T-helper 17 cell (primary cell): Measurements from ENCODE around the gene BMP8B. TPM values are rescaled to one million over a fixed set of nuclear protein-coding genes. Genes with fewer than 3 reads are reported as not detected.

Experiments
- ATAC-seq: fragments of 150-1000 bp; cut with Tn5 transposase; 2 replicates; pipeline ENCODE4 v1.10.0; 2021; ENCODE audit warnings: mild to moderate bottlenecking, moderate library complexity
- DNase-seq, 3 donors: peaks; one replicate each; pipeline versions ENCODE4 v3.0.0 to v3.0.0-alpha.2; 2020 to 2021
- H3K9me3 ChIP-seq: one replicate; pipeline ENCODE4 v1.7.0; 2013; ENCODE audit warnings: low read length, mild to moderate bottlenecking; ENCODE audit not compliant: control insufficient read depth, poor library complexity, severe bottlenecking
- H3K27ac Mint-ChIP-seq: one replicate; pipeline ENCODE4 v1.8.0; 2022; ENCODE audit warnings: mild to moderate bottlenecking, moderate library complexity, mixed read lengths
- H3K27me3 Mint-ChIP-seq: one replicate; pipeline ENCODE4 v1.8.0; 2022; ENCODE audit warnings: mixed read lengths
- H3K36me3 Mint-ChIP-seq: one replicate; pipeline ENCODE4 v1.8.0; 2022; ENCODE audit warnings: low read depth, mixed read lengths
- H3K4me1 Mint-ChIP-seq: one replicate; pipeline ENCODE4 v1.8.0; 2022; ENCODE audit warnings: mild to moderate bottlenecking, mixed read lengths
- H3K4me3 Mint-ChIP-seq: one replicate; pipeline ENCODE4 v1.8.0; 2022; ENCODE audit warnings: mild to moderate bottlenecking, moderate library complexity, mixed read lengths
- total RNA-seq, 4 donors: library from RNA in 2 of 4; stranded (reverse) in 2 of 4; gene quantifications; one replicate each; pipeline ENCODE4 v1.2.3 and lab custom pipeline; 2022 to 2026

The BMP8B gene
- total RNA-seq, 2 donors from 2014 or later, result 1.3 TPM; not detected in 1

DNA sequence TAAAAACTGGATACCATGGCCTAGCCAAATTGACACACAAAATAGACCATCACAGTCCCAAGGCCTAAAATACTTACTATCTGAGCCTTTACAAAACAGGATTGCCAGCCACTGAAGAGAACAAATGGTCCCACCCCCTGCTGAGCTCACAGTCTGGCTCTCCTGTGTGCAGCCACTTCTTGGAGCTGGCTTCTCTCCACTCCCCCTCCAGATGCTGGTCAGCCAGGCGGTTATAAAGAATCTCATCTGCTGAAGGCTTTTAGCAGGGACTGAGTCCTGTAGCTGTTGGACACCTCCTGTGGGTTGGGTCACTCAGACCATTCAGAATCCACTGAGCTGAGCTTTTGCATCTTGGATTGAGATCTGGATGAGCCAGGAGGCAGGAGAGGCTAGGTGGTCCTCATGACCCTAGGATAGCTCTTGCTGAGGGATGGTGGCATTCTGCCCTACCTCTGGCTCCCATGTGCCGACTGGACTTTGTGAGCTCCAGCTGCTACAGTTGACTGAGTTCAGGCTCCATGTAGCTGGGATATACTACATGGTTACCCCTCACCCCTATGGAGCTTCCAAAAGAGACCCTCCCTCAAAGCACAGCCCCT lies 33.7 kb downstream of the BMP8B start:
- Mint-ChIP-seq H3K4me3 (no peak overlapping the region), H3K27me3 (no peaks in the 10 kb centered on the region), H3K36me3 (peaks cover 10% of the 10 kb centered on the region), H3K4me1 (peaks cover 7% of the 10 kb centered on the region), H3K27ac (no peak overlapping the region)
- no peaks in the 10 kb centered on the region for H3K9me3 ChIP-seq
- DNase-seq (no peak), ATAC-seq (no peak)

DNA sequence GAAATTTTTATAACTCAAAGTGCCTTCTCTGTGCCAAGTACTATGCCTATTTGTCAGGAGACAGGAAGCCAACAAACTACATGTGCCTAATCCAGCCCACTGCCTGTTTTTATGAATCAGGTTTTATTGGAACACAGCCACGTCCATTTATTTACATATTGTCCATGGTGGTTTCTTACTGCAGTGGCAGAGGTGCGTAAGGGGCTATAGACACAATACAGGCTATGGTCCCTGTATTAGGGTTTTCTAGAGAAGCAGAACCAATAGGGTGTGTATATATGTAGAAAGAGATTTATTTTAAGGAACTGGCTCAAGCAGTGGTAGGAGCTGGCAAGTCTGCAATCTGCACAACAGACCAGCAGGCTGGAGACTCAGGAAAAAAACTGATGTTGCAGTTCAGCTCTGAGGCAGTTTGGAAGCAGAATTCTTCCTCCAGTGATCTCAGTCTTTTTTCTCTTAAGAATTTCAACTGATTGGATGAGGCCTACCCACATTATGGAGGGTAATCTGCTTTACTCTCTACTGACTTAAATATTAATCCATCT lies 34.6 kb downstream of the BMP8B start:
- peaks cover 7% of the 10 kb centered on the region for H3K4me1 Mint-ChIP-seq
- H3K9me3 ChIP-seq, result no peaks in the 10 kb centered on the region
- no peaks in the 10 kb centered on the region for H3K27me3 Mint-ChIP-seq
- H3K4me3 Mint-ChIP-seq, result no peak overlapping the region
- ATAC-seq, result no peak
- peak overlapping the region; percentile 66 for H3K27ac Mint-ChIP-seq
- DNase-seq, result no peak
- peaks cover 13% of the 10 kb centered on the region for H3K36me3 Mint-ChIP-seq

DNA sequence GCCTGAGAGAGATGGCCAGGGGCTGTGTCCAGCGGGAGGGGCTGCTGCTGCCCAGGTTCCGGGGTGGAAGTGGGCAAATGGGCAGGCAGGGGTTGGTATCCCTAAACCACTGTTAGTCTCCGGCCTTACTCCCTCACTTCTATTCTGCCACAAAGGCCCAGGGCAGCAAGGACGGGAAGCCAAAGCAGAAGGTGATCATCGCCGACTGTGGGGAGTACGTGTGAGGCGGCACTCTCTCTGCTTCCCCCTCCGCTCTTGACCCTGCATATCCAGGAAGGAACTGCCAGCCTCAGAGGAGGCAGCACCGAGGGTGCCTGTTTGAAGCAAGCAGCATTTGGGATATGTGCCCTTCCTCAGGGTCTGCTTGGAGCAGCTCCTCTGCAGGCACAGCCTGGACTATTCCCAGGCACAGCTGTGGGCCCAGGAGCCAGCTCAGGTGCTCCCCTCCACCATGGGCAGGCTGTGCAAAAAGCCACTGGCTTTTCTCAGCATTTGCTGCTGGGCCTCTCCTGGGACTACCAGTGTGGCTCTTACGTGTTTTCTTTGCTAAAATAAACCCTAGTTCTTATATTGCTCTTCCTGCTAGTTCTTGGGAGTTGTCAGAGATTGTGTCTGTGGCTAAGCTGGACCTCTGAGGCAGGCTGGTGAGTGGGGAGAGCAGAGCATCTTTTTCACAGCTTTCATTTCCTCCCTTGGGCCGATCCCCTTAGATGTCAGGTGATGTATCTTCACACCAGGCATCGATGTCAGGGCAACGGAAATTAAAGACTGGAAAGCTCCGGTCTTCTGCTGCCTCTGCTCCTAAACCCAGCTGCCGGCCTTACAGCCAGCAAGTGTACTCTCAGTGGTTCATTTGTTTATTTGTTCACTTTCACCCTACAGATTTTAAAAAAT lies 35.3 kb downstream of the BMP8B start:
- Mint-ChIP-seq H3K27me3 (no peaks in the 10 kb centered on the region), H3K36me3 (peaks cover 13% of the 10 kb centered on the region), H3K4me1 (peaks cover 7% of the 10 kb centered on the region), H3K4me3 (no peak overlapping the region), H3K27ac (peak overlapping the region; percentile 66)
- ATAC-seq, result no peak
- no peaks in the 10 kb centered on the region for H3K9me3 ChIP-seq
- DNase-seq, result no peak

DNA sequence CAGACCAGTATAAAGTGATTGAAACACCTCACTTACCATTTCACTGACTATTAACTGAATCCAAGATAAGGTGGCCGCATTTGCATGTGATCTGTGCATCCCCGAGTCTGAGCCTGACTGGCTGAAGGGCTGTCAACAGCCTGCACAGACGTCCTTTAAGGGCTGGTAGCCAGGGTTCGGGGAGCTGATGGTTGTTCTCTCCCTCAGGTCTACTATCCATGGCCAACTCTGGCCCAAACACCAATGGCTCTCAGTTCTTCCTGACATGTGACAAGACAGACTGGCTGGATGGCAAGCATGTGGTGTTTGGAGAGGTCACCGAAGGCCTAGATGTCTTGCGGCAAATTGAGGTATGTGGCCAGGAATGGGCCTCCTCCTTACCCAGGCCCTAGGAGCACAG lies 36.0 kb downstream of the BMP8B start:
- Mint-ChIP-seq H3K36me3 (peaks cover 15% of the 10 kb centered on the region), H3K27me3 (no peaks in the 10 kb centered on the region), H3K4me1 (peaks cover 7% of the 10 kb centered on the region), H3K4me3 (no peak overlapping the region), H3K27ac (no peak overlapping the region)
- no peak for ATAC-seq
- no peak for DNase-seq
- H3K9me3 ChIP-seq, result no peaks in the 10 kb centered on the region

DNA sequence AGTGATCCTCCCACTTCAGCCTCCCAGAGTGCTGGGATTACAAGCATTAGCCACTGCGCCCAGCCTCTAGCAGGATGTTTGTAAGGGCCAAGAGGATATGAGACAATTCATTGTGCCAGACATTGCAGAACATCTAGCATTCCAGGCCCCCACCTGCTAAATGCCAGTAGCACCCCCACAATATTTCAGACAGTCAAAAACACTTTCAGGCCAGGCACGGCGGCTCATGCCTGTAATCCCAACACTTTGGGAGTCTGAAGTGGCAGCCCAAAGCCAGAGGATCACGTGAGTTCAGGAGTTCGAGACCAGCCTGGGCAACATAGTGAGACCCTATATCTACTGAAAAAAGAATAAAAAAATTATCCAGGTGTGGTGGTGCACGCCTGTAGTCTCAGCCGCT lies 37.1 kb downstream of the BMP8B start:
- peaks cover 7% of the 10 kb centered on the region for H3K4me1 Mint-ChIP-seq
- no peak overlapping the region for H3K27ac Mint-ChIP-seq
- H3K4me3 Mint-ChIP-seq, result no peak overlapping the region
- no peaks in the 10 kb centered on the region for H3K9me3 ChIP-seq
- ATAC-seq (no peak), DNase-seq (no peak)
- no peaks in the 10 kb centered on the region for H3K27me3 Mint-ChIP-seq
- H3K36me3 Mint-ChIP-seq, result peaks cover 17% of the 10 kb centered on the region

DNA sequence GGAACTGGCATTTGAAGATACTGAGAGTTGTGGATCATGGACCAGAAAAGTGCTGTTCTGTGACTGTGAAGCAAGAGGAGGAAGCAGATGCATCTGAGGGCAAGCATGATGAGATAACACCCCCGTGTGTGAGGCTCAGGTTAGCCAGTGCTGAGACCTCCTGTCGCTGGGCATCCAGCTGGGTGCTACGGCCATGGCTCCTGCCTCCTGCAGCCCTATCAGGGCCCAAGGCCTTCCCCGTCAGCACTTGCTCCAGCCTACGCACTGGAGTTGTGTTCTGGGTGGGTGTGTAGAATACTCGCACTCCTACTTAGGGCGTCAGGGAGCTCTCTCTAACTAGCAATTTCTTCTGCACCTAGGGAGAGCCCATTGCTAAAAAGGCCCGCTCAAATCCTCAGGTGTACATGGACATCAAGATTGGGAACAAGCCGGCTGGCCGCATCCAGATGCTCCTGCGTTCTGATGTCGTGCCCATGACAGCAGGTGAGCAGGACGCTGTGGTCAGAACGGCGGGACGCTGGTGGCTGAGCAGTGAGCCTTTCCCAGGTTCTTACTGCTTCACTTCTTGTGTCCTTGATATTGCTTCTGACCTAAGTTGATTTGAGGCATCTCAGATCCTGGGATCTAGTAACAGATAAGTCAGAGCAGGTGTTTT lies 43.5 kb downstream of the BMP8B start:
- no peaks in the 10 kb centered on the region for H3K9me3 ChIP-seq
- no peak for DNase-seq
- Mint-ChIP-seq H3K4me3 (peak overlapping the region; percentile 41), H3K27me3 (no peaks in the 10 kb centered on the region), H3K36me3 (peaks cover 22% of the 10 kb centered on the region), H3K4me1 (peaks cover 16% of the 10 kb centered on the region), H3K27ac (no peak overlapping the region)
- no peak for ATAC-seq

DNA sequence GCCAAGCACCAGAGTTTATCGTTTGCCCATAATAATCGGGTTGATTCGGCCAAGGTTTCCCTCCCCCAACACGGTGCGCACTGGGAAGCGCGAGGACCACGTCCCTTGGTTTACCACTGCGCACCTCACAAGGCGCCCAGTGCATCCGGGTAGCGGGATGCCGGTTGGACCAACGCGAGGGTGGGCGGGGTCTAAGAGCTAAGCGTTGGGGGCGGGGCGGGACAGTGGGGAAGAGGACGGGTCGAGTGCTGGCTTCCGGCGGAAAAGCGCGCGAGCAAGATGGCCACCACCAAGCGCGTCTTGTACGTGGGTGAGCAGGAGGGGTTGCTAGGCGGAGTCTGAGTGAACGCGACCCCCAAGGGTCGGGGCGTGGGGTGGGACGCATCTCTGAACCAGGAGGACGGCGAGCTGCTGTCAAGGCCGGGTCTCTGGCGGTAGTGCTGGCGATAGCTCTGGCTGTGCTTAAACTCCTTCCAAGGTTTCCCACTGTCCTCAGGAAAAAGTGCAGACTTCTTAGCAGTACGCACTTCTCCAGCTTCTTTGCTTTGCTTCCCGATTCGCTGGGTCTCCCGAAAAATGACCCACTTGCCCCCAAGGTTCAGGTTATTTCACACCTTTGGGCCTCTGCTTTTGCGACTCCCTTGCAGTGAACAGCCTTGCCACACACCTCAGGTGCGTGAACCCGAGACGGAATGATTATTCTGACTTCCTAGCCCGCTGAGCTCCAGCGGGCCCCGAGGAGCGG lies 49.9 kb downstream of the BMP8B start, which contains the start of gene PPIE:
PPIE (plus strand) TSS at position 261 of the 745 bp plus-strand sequence; CDS start at position 280, 19 bp downstream.
- peaks cover 7% of the 10 kb centered on the region for H3K36me3 Mint-ChIP-seq

DNA sequence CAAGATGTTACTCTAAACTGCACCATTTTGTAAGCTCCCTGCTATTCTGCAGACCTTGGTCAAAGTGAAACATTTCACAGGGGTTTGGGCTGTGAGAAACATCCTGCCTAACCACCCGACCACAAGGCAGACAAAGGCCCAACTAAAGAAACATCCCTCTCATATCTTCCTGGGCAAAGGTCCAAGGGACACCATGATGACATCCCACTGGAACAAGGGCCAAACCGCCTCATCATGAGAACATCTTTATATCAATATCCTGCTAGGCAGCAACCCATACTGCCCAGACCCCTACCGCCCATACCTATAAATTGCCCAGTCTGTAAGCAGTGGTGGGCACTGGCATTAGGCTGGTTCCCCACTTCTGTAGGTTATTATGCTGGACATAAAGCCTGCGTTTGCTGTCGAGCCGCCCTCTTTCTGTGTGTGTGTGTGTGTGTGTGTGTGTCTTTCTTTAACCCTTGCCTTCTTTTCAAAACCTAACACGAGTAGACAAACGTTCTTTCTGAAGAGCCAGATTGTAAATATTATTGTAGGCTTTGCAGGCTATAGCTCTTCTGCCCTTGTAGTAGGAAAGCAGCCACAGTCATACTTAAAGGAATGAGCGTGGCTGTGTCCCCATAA lies 51.0 kb downstream of the BMP8B start:
- Mint-ChIP-seq H3K27ac (no peak overlapping the region), H3K4me3 (no peak overlapping the region), H3K36me3 (peaks cover 5% of the 10 kb centered on the region), H3K4me1 (peaks cover 17% of the 10 kb centered on the region), H3K27me3 (peaks cover 39% of the 10 kb centered on the region)
- no peak for ATAC-seq
- H3K9me3 ChIP-seq, result no peaks in the 10 kb centered on the region
- no peak for DNase-seq

More for the DNA sequence above, 49.9 kb downstream of the BMP8B start, which contains the start of gene PPIE:
- ATAC-seq (peak; percentile 98), DNase-seq (peak; percentile 76 to 79 (median 77))
- peaks cover 17% of the 10 kb centered on the region for H3K4me1 Mint-ChIP-seq
- H3K9me3 ChIP-seq, result no peaks in the 10 kb centered on the region
- H3K4me3 Mint-ChIP-seq, result peak within 1 kb of the TSS; percentile 94
- peak within 1 kb of the TSS; percentile 74 for H3K27ac Mint-ChIP-seq
- H3K27me3 Mint-ChIP-seq, result peaks cover 27% of the 10 kb centered on the region

DNA sequence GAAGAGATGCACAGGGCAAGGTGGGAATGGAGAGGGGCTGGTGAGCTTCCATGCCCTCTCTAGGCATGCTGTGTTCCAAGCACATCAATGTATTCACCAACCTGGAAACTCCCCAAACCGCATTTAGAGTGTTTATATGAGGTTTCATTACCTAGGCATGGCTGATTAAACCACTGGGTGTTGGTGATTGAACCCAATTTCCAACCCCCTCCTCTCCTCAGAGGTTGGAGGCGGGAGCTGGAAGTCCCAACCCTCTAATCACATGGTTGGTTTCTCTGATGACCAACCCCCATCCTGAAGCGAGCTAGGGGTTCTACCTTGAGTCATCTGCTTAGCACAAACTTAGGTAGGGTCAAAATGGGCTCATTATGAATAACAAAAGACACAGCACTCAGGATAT lies 52.9 kb downstream of the BMP8B start:
- no peaks in the 10 kb centered on the region for H3K9me3 ChIP-seq
- H3K27me3 Mint-ChIP-seq, result peaks cover 43% of the 10 kb centered on the region
- DNase-seq (no peak), ATAC-seq (no peak)
- peaks cover 2% of the 10 kb centered on the region for H3K36me3 Mint-ChIP-seq
- H3K4me1 Mint-ChIP-seq, result peaks cover 15% of the 10 kb centered on the region
- H3K27ac Mint-ChIP-seq, result no peak overlapping the region
- H3K4me3 Mint-ChIP-seq, result no peak overlapping the region

DNA sequence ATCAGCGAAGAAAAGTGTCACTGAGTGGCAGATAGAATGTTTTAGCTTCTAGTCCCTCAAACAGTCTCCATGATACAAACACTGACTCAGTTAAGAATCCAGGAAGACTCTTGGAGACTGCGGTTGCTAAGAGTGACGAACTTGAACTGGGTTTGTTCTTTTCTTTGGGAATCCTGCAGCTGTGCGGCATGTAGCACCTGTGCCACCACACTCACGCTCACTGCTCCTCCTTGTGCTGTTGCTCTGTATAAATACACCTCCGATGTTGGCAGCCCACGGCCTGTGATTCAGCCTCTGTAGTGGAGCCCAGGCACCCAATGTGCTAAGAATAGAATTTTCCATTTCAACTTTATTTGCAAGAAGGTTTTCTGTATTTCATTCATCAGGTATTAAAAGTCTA lies 55.5 kb downstream of the BMP8B start:
- Mint-ChIP-seq H3K27ac (no peak overlapping the region), H3K27me3 (peaks cover 69% of the 10 kb centered on the region), H3K4me1 (no peaks in the 10 kb centered on the region), H3K36me3 (peaks cover 7% of the 10 kb centered on the region), H3K4me3 (no peak overlapping the region)
- H3K9me3 ChIP-seq, result no peaks in the 10 kb centered on the region
- DNase-seq (no peak), ATAC-seq (no peak)

DNA sequence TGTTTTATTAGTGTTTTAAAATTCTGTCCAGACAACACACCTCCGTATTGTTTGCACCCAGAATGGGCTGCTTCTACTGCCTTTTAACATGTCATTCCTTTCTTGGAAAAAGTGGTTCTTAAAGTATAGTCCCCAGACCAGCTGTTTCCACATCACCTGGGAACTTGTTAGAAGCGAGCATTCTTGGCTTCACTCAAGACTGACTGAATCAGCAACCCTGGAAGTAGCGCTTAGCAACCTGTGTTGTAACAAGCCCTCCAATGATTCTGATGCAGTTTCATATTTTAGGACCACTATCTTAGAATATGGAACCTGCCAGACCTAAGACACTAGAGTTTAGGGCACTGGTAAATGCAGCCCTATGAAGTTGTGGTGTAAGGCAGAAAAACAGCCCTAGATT lies 55.9 kb downstream of the BMP8B start:
- H3K27me3 Mint-ChIP-seq, result peaks cover 73% of the 10 kb centered on the region

DNA sequence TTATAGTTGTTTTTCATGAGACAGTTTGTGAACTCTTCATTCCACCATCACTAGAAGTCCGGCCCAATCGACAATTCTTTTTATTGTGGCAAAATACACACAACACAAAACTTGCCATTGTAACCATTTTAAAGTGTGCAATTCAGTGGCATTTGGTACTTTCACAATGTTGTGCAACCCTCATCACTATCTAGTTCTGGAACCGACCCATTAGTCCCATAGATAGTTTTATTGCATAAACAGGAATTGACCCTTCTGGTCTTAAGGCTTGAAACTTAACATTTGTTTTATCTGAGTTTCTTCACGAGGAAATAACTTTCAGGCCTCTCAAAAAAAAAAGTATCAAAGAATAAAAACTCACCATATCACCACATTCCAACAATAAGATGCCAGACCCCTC lies 58.8 kb downstream of the BMP8B start:
- H3K4me1 Mint-ChIP-seq, result peaks cover 6% of the 10 kb centered on the region
- ATAC-seq (no peak), DNase-seq (no peak)
- H3K4me3 Mint-ChIP-seq, result no peak overlapping the region
- H3K27me3 Mint-ChIP-seq, result peaks cover 75% of the 10 kb centered on the region
- H3K9me3 ChIP-seq, result peaks cover 4% of the 10 kb centered on the region
- H3K27ac Mint-ChIP-seq, result no peak overlapping the region
- H3K36me3 Mint-ChIP-seq, result peaks cover 5% of the 10 kb centered on the region

More for the DNA sequence above, 55.9 kb downstream of the BMP8B start:
- H3K4me3 Mint-ChIP-seq, result no peak overlapping the region
- ATAC-seq, result no peak
- H3K9me3 ChIP-seq, result peaks cover 4% of the 10 kb centered on the region
- no peak for DNase-seq
- peaks cover 7% of the 10 kb centered on the region for H3K36me3 Mint-ChIP-seq
- no peak overlapping the region for H3K27ac Mint-ChIP-seq
- H3K4me1 Mint-ChIP-seq, result peaks cover 4% of the 10 kb centered on the region
